Neural cell (in vitro differentiated cells): ENCODE measurements around the gene REEP1.

Source experiments
- EZH2 ChIP-seq: fragments of 200-600, 300-800 bp; shearing (Covaris generic), sonication (generic); IDR thresholded peaks from 2 replicates; pipeline ENCODE4 v1.6.1; 2014; ENCODE audit warnings: antibody characterized with exemption, low read length, borderline replicate concordance, mild to moderate bottlenecking; ENCODE audit not compliant: insufficient read depth, poor library complexity, severe bottlenecking
- MXI1 ChIP-seq: fragments of 450-650 bp; conservative IDR thresholded peaks from 2 replicates; pipeline ENCODE4 v1.6.1; 2014; ENCODE audit warnings: antibody characterized with exemption, mild to moderate bottlenecking; ENCODE audit not compliant: poor library complexity, severe bottlenecking
- TAF1 ChIP-seq: IDR thresholded peaks from 2 replicates; pipeline ENCODE4 v1.6.1; 2012; ENCODE audit warnings: low read depth
- TF ChIP-seq, protein P1 (sequence below): fragments of 450-650 bp; IDR thresholded peaks from 2 replicates; pipeline ENCODE4 v1.5.1; 2014; ENCODE audit warnings: antibody characterized with exemption, mild to moderate bottlenecking, moderate library complexity; ENCODE audit not compliant: poor library complexity, severe bottlenecking

- no peak for TF ChIP-seq TAF1
- TF ChIP-seq, protein P1, sequence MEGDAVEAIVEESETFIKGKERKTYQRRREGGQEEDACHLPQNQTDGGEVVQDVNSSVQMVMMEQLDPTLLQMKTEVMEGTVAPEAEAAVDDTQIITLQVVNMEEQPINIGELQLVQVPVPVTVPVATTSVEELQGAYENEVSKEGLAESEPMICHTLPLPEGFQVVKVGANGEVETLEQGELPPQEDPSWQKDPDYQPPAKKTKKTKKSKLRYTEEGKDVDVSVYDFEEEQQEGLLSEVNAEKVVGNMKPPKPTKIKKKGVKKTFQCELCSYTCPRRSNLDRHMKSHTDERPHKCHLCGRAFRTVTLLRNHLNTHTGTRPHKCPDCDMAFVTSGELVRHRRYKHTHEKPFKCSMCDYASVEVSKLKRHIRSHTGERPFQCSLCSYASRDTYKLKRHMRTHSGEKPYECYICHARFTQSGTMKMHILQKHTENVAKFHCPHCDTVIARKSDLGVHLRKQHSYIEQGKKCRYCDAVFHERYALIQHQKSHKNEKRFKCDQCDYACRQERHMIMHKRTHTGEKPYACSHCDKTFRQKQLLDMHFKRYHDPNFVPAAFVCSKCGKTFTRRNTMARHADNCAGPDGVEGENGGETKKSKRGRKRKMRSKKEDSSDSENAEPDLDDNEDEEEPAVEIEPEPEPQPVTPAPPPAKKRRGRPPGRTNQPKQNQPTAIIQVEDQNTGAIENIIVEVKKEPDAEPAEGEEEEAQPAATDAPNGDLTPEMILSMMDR = no peak
- no peak for TF ChIP-seq MXI1
- no peak for TF ChIP-seq EZH2
Observed at GRCh38 chr2:86332654-86333053, 4.8 kb downstream of the REEP1 start.
